ENCODE data around the gene RAC3. TPM values are rescaled to one million over a fixed set of nuclear protein-coding genes. Genes with fewer than 3 reads are reported as not detected.

The RAC3 gene
- total RNA-seq, 6 experiments from 2014 or later, result 4.3 to 8.5 (median 5.6) TPM

DNA sequence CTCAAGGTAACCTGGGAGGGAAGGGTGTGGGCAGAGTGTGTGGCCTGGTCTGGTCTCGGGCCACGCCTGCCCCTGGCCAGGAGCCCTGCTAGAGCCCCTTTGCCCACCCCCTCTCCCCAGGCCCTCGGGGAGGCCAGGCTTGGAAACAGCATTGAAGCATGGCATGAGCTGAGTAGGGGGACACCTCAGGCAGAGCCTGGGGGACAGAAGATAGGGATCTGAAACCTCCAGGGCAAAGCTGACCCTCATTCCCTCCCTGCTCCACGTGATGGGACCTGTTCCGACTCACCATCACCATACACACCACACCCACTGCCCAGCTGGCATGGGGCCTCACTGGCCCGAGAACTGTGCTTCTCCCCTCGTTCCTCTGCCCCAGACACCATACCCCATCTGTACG lies 17.6 kb downstream of the RAC3 start:
- no peak for DNase-seq
- Mint-ChIP-seq H3K27ac (no peak overlapping the region), H3K36me3 (ENCODE audit: low read depth) (peaks cover 5% of the 10 kb centered on the region; the same call in 1 of the 2 replicates), H3K4me1 (ENCODE audit: low read depth) (peaks cover 10% of the 10 kb centered on the region; the same call in 1 of the 2 replicates), H3K27me3 (ENCODE audit: insufficient read depth) (no peaks in the 10 kb centered on the region), H3K9me3 (no peaks in the 10 kb centered on the region), H3K4me3 (no peak overlapping the region)
- TF ChIP-seq, protein P1, sequence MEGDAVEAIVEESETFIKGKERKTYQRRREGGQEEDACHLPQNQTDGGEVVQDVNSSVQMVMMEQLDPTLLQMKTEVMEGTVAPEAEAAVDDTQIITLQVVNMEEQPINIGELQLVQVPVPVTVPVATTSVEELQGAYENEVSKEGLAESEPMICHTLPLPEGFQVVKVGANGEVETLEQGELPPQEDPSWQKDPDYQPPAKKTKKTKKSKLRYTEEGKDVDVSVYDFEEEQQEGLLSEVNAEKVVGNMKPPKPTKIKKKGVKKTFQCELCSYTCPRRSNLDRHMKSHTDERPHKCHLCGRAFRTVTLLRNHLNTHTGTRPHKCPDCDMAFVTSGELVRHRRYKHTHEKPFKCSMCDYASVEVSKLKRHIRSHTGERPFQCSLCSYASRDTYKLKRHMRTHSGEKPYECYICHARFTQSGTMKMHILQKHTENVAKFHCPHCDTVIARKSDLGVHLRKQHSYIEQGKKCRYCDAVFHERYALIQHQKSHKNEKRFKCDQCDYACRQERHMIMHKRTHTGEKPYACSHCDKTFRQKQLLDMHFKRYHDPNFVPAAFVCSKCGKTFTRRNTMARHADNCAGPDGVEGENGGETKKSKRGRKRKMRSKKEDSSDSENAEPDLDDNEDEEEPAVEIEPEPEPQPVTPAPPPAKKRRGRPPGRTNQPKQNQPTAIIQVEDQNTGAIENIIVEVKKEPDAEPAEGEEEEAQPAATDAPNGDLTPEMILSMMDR (IDR thresholded peaks at IDR 0.05), result no peak

DNA sequence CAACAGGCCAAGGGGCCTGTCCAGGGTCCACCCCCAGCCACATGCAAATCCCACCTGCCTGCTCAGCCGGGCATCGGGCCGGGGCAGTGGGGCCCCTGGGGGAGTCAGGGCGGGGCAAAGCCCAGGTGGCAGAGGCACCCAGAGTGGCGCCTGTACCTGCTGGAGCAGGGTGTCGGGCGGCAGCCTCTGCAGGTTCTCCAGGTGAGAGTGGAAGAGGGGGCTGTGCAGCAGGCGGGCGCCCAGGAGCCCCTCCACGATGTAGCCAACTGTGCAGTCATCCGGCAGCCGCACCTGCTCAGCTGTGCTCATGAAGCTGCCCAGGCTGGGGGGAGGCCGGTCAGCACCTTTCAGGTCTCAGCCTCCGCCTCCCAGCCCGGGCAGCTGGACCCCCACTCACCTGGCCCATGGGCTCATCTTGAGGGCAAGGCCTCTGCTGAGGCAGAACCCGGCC lies 18.1 kb downstream of the RAC3 start:
- H3K9me3 Mint-ChIP-seq, result no peaks in the 10 kb centered on the region
- no peaks in the 10 kb centered on the region for H3K27me3 Mint-ChIP-seq (ENCODE audit: insufficient read depth)
- peaks cover 5% of the 10 kb centered on the region; the same call in 1 of the 2 replicates for H3K36me3 Mint-ChIP-seq (ENCODE audit: low read depth)
- H3K4me1 Mint-ChIP-seq (ENCODE audit: low read depth), result peaks cover 10% of the 10 kb centered on the region; the same call in 1 of the 2 replicates
- no peak overlapping the region for H3K27ac Mint-ChIP-seq
- TF ChIP-seq, protein P1 (IDR thresholded peaks at IDR 0.05), result no peak
- DNase-seq, result no peak
- no peak overlapping the region for H3K4me3 Mint-ChIP-seq

DNA sequence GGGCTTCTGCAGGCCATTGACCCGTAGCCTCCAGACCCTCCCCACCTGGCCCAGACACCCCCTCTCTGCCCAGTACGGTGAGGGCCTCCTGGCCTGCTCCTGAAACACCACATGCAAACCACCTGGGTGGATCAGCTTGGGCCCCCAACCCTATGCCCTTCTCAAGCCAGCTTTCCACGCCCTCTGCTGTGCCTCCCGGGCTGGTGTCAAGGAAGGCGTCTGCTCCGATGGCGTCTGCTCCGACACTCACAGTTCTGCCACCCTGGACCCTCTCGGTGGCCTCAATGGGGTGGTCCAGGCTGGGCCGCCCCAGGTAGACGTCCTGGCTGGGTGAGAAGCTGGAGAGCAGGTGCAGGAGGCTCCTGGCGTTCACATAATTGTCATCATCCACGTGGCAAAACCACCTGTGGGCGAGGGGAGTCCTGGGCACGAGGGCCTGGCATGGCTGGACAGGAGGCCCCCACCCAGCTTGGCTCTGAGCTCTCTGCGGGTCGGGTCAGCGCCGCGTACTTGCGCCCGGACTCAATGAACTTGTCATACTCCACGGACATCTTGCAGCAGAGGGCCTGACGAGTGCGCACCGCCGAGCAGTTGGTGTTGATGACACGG lies 18.8 kb downstream of the RAC3 start:
- H3K4me3 Mint-ChIP-seq, result peak overlapping the region; percentile 88
- H3K27me3 Mint-ChIP-seq (ENCODE audit: insufficient read depth), result no peaks in the 10 kb centered on the region
- H3K4me1 Mint-ChIP-seq (ENCODE audit: low read depth), result peaks cover 10% of the 10 kb centered on the region; the same call in 1 of the 2 replicates
- no peak for DNase-seq
- peaks cover 5% of the 10 kb centered on the region; the same call in 1 of the 2 replicates for H3K36me3 Mint-ChIP-seq (ENCODE audit: low read depth)
- TF ChIP-seq, protein P1 (IDR thresholded peaks at IDR 0.05), result no peak
- no peaks in the 10 kb centered on the region for H3K9me3 Mint-ChIP-seq
- H3K27ac Mint-ChIP-seq, result peak overlapping the region; percentile 76

DNA sequence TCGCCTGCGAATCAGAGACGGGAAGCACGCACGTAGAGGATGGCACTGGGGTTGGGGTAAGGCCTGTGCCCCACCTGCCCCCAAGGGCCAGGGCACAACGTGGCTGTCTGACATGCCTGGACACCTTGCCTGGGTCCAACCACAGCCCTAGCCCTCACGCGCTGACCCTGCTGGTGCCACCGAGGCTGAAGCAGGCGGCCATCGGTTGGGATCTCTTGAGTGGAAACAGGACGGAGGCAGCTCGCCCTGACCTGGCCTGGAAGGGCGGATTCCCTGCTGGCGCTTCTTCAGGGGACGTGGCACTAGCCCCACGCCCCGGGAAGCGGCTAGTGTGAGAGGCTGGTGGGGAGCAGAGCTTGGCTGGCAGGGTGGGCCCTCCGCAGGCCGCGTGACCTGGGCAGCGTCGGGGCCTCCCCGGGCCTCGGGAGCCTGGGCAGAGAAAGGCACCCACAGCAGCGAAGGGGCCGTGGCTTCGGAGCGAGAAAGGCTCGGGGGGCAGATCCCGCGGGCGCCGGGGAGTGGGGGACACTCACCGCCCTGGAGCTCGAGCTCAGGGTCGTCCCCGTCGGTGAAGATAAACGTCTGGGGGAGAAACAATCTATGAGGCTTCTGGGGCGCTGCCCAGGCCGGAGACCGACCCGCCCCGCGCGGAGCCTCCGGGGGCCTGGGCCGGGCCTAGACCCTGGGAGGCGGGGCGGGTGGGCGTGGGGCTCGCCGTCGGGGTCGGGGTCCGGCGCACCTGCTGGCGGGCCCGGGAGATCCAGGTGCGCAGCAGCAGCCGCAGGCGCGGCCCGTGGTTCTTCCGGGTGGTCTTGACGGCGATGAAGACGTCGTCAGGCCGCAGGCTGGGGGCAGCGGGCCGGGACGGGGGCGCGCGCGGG lies 19.5 kb downstream of the RAC3 start:
- H3K36me3 Mint-ChIP-seq (ENCODE audit: low read depth), result peaks cover 5% of the 10 kb centered on the region; the same call in 1 of the 2 replicates
- H3K27me3 Mint-ChIP-seq (ENCODE audit: insufficient read depth), result no peaks in the 10 kb centered on the region

More for the DNA sequence above, 19.5 kb downstream of the RAC3 start:
- Mint-ChIP-seq H3K4me3 (peak overlapping the region; percentile 88), H3K27ac (peak overlapping the region; percentile 76), H3K4me1 (ENCODE audit: low read depth) (peaks cover 10% of the 10 kb centered on the region; the same call in 1 of the 2 replicates), H3K9me3 (no peaks in the 10 kb centered on the region)
- TF ChIP-seq, protein P1 (IDR thresholded peaks at IDR 0.05), result no peak
- no peak for DNase-seq
